MM.1S (cell line): ENCODE data around the gene GPR149.

Experiments
- DNase-seq: peaks from one replicate; pipeline ENCODE4 v3.0.0-alpha.2; 2015
- H2AFZ ChIP-seq: fragments of 300-600 bp; sonication (generic); 2 replicates; pipeline ENCODE4 v1.6.0; 2016; ENCODE audit warnings: antibody characterized with exemption, low read length
- H3F3A ChIP-seq: fragments of 300-600 bp; sonication (generic); 2 replicates; pipeline ENCODE4 v1.6.1; 2016; ENCODE audit warnings: mild to moderate bottlenecking, antibody characterized with exemption, low read length, moderate library complexity, mixed read lengths; ENCODE audit not compliant: insufficient read depth
- H3K27ac ChIP-seq: fragments of 300-600 bp; sonication (generic); 2 replicates; pipeline ENCODE4 v1.5.1; 2016; ENCODE audit warnings: mild to moderate bottlenecking, low read length
- H3K27me3 ChIP-seq: fragments of 300-600 bp; sonication (generic); replicated peaks from 2 replicates; pipeline ENCODE4 v1.6.0; 2016; ENCODE audit warnings: low read length; ENCODE audit not compliant: insufficient read depth
- H3K36me3 ChIP-seq: fragments of 300-600 bp; sonication (generic); replicated peaks from 2 replicates; pipeline ENCODE4 v1.6.1; 2016; ENCODE audit warnings: mild to moderate bottlenecking, low read length, mixed read lengths; ENCODE audit not compliant: insufficient read depth
- H3K4me1 ChIP-seq: fragments of 300-600 bp; sonication (generic); 2 replicates; pipeline ENCODE4 v1.6.1; 2016; ENCODE audit warnings: low read length, mixed read lengths
- H3K4me2 ChIP-seq: fragments of 300-600 bp; sonication (generic); 2 replicates; pipeline ENCODE4 v1.6.0; 2016; ENCODE audit warnings: low read depth, low read length
- H3K4me3 ChIP-seq: fragments of 300-600 bp; sonication (generic); 2 replicates; pipeline ENCODE4 v1.5.1; 2016; ENCODE audit warnings: low read length, mixed read lengths
- H3K79me2 ChIP-seq: fragments of 300-600 bp; sonication (generic); 2 replicates; pipeline ENCODE4 v1.6.1; 2016; ENCODE audit warnings: mixed run types, low read length, mixed read lengths
- H3K9ac ChIP-seq: fragments of 300-600 bp; sonication (generic); 2 replicates; pipeline ENCODE4 v1.6.1; 2016; ENCODE audit warnings: low read length, mixed read lengths
- H3K9me2 ChIP-seq: fragments of 300-600 bp; sonication (generic); replicated peaks from 2 replicates; pipeline ENCODE4 v1.6.1; 2016; ENCODE audit warnings: mild to moderate bottlenecking, low read length, mixed read lengths; ENCODE audit not compliant: insufficient read depth
- H3K9me3 ChIP-seq: fragments of 300-600 bp; sonication (generic); replicated peaks from 2 replicates; pipeline ENCODE4 v1.6.1; 2016; ENCODE audit warnings: mild to moderate bottlenecking, low read length, mixed read lengths; ENCODE audit not compliant: insufficient read depth
- H4K20me1 ChIP-seq: fragments of 300-600 bp; sonication (generic); 2 replicates; pipeline ENCODE4 v1.6.1; 2016; ENCODE audit warnings: mild to moderate bottlenecking, low read length, moderate library complexity, mixed read lengths; ENCODE audit not compliant: insufficient read depth
- CTCF ChIP-seq: fragments of 300-600 bp; sonication (generic); IDR thresholded peaks from 2 replicates; pipeline ENCODE4 v1.5.1; 2016; ENCODE audit warnings: antibody characterized with exemption, low read length, mixed read lengths
- EZH2 ChIP-seq: fragments of 300-600 bp; sonication (generic); optimal IDR thresholded peaks from 2 replicates; pipeline ENCODE3; 2017; ENCODE audit warnings: low read depth, mild to moderate bottlenecking, antibody characterized with exemption, low read length, mixed read lengths
- EZH2phosphoT487 ChIP-seq: fragments of 300-600 bp; sonication (generic); IDR thresholded peaks from 2 replicates; pipeline ENCODE4 v1.6.1; 2018; ENCODE audit warnings: antibody characterized with exemption, low read length

GPR149 gene

GRCh38 chr3:154324919-154325318, 105.1 kb downstream of the GPR149 start:
- peak; percentile 32 for DNase-seq
- peaks cover 8% of the 10 kb centered on the region; the same call in 1 of the 2 replicates for H4K20me1 ChIP-seq
- TF ChIP-seq EZH2 (no peak), CTCF (no peak), EZH2phosphoT487 (no peak)
- H3K9me3 ChIP-seq: no peaks in the 10 kb centered on the region
- peaks cover 17% of the 10 kb centered on the region for H3K4me1 ChIP-seq
- peaks cover 44% of the 10 kb centered on the region for H3K79me2 ChIP-seq
- peak overlapping the region; percentile 70 for H3K4me3 ChIP-seq
- peak overlapping the region; percentile 93 for H3K9ac ChIP-seq
- no peaks in the 10 kb centered on the region for H3K36me3 ChIP-seq
- H3K9me2 ChIP-seq: no peaks in the 10 kb centered on the region
- H3K4me2 ChIP-seq: peak overlapping the region; percentile 69
- H3F3A ChIP-seq: peaks cover 12% of the 10 kb centered on the region; the same call in 1 of the 2 replicates
- H3K27me3 ChIP-seq: no peaks in the 10 kb centered on the region
- H3K27ac ChIP-seq: peak overlapping the region; percentile 89; the same call in 1 of the 2 replicates
- peak overlapping the region; percentile 64 for H2AFZ ChIP-seq

DNA sequence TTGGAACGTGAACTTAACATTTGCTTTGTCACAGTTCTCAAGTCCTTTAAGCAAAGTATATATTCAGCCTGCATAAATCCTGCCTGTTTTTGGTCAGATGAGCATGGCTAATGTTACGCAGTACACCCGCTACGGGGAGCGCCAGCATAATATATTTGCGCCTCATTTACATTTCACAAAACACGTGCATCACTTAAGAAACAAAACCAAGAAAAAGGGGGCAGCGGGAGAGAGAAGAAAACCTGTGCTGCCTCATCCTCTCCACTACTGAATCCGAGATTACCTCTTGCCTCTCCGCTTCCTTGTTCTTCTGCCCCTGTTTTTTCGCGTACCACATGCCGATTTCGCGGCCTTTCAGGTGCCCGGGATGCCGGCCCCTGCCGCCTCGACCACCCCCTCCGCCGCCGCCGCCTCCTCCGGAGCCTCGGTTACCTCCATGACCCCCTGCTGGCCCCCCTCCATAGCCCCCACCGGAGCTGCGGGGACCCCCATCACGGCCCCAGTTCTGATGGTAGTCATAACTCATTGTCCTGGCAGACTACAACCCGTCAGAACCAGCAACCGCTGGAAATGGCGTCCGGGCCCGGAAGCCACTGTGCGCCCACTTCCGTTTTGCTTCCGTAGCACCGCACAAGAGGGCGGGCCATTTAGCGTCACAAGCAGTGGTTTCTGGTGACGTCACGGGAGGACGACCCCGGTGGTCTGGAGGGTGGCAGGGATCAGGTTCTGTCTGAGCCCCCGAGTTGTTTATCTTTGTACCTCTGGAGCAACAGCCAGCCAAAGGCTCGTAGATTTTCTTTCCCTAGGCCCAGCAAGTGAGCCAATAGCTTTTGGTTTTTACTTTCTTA, 105.9 kb downstream of the GPR149 start, which contains the start of gene DHX36:
Gene DHX36 (minus strand): TSS at position 597 of the 848 bp plus-strand sequence. CDS start 71 bp downstream, at position 526.
- Histone ChIP-seq H3K4me2 (peak within 1 kb of the TSS; percentile 69), H3F3A (peaks cover 12% of the 10 kb centered on the region; the same call in 1 of the 2 replicates)
- TF ChIP-seq CTCF (peak; percentile 39), EZH2 (no peak), EZH2phosphoT487 (no peak)

DNA sequence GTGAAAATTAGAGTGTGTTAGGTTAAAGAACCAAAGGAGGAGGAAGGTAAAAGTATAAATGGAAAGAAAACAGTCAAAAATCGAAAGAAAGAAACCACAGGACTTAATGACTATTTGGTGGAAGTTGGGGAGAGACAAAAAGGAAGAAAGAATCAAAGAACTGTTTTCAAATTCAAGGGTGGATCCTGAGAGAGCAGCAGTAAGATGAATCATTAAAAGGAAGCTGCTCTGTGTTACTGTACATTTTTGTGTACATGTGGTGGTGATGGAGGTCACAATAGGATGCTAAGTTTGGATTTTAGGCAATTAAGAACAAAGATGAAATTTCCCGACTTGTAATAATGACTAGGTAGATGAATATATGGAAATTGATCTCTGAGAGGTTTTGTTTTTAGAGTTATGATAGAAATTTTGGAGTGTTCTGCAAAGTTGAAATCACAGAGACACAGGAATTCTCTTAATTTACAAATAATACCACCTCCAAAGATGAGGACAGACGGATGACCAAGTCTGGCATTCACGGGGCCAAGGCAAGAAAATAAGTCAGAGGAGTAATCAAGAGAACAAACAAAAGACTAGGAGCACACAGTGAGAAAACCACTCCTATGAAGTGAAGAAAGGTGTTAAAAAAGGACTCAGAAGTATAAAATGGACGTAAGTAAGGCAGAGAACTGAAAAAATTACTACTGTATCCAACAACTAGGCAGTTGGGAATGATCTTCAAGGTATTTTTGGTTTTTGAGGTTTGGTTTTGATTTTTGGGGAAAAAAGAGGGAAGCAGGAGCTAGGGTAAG, 112.8 kb downstream of the GPR149 start:
- Histone ChIP-seq H3K27me3 (no peaks in the 10 kb centered on the region), H3K79me2 (peaks cover 68% of the 10 kb centered on the region), H3K4me2 (no peak overlapping the region), H3K4me1 (peaks cover 4% of the 10 kb centered on the region), H3K4me3 (no peak overlapping the region), H3F3A (no peaks in the 10 kb centered on the region), H3K9me3 (no peaks in the 10 kb centered on the region), H2AFZ (no peak overlapping the region), H3K9ac (no peak overlapping the region), H3K27ac (no peak overlapping the region), H3K9me2 (no peaks in the 10 kb centered on the region), H4K20me1 (peaks cover 37% of the 10 kb centered on the region), H3K36me3 (peaks cover 21% of the 10 kb centered on the region)
- no peak for DNase-seq
- no peak for TF ChIP-seq CTCF

More for the DNA sequence above, 105.9 kb downstream of the GPR149 start, which contains the start of gene DHX36:
- Histone ChIP-seq H3K36me3 (no peaks in the 10 kb centered on the region), H3K79me2 (peaks cover 52% of the 10 kb centered on the region), H3K9me3 (no peaks in the 10 kb centered on the region), H3K9me2 (no peaks in the 10 kb centered on the region), H3K27me3 (no peaks in the 10 kb centered on the region), H4K20me1 (peaks cover 15% of the 10 kb centered on the region; the same call in 1 of the 2 replicates), H2AFZ (peak within 1 kb of the TSS; percentile 64), H3K4me1 (peaks cover 17% of the 10 kb centered on the region), H3K9ac (peak within 1 kb of the TSS; percentile 93), H3K4me3 (peak within 1 kb of the TSS; percentile 70), H3K27ac (peak within 1 kb of the TSS; percentile 89)
- peak; percentile 95 for DNase-seq
